Activated naive CD4-positive, alpha-beta T cell (primary cell): ENCODE data around the gene IGFBP3.
A peak's percentile ranks its signal among the peaks of the same experiment; 100 is the strongest.

ENCODE experiments used
- DNase-seq, 4 experiments: peaks; one replicate each; lab custom pipeline; 2025; lab: John Stamatoyannopoulos, UW

Gene IGFBP3

GRCh38 chr7:45922810-45923209 is 1.7 kb upstream of the IGFBP3 start:
- no peak for DNase-seq

DNA sequence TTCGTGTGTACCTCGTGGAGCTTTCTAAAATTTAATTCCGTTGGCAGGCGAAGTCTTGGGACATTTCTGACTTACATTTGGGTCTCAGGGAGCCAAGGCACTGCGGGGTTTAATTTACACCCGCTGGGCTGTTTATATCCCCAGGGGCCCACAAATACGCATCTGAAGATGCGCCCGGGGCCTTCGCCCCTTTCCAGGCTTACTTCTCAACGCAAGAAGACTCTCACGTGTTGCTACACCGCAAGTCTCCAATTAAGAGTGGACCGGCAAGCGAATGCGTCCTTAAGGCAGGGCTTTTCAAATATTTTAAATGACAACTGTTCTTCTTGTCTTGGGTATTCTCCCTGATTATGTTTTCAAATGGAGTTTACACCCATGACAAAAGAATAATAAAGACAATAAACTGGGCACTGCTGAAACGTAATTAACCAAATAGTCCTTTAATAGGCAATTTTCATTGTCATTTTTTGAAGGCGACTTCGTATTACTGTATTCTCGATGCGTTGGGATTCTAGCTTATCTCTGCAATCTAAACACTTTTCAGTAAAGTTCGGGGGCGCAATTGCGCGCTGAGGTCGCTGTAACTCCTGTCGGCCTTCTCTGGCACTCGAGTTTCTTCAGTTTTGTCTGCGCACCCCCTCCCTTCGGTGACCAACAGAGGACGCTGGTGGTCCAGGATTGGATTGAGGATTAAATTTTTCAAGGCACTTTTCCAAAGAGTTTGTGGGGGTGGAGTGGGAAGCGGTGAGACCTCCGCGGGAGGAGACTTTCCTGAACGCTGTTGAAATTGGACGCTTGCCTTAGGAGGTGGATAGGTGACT is 837 bp upstream of the IGFBP3 start:
- DNase-seq: no peak

GRCh38 chr7:45921381-45921698 is 268 bp upstream of the IGFBP3 start:
- DNase-seq: no peak

DNA sequence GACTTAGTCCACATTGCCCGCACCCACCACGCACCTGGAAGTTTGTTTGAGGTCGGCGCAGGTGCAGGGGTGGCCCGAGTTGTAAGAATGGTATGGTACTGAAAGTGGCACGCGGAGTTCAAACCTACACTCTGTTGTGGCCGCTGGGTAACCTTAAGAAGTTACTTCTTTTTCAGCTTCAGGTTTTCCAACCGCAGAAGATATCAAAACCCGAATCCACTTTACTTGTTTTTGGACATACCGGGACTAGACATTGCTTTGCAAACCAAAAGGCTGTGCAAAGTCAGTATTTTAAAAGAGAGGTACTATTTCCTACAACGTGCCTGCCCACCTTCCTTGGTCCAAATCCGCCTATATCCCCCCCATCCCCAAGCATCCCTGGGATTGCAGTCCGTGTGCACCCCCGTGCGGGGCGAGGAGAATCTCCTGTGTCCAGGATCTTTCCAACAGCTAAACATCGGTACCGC is 1.0 kb downstream of the IGFBP3 start:
- DNase-seq: no peak

- DNase-seq: no peak
Measured at GRCh38 chr7:45919231-45919784, 1.8 kb downstream of the IGFBP3 start.

- DNase-seq: no peak
Measured at GRCh38 chr7:45918556-45918955, 2.5 kb downstream of the IGFBP3 start.

DNA sequence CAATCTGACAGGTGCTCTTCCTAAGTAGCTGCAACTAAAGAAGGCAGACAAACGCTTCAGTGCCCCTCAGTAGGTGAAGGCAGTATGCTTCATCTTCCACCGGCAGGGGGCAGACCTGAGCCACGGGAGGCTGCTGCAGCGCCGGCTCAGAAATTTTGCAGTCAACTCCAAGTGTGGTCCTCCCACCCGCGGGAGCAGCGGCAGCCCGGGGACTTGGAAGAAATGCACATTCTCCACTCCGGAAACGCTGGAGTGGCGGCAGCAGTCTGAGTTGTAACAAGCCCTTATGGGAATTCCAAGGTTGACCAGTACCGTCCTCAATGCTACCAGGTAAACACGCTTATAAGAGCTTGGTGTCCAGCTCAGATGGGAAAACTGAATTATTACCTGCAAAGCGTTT is 3.4 kb downstream of the IGFBP3 start:
- peak; percentile 39 to 74 (median 60) for DNase-seq

DNA sequence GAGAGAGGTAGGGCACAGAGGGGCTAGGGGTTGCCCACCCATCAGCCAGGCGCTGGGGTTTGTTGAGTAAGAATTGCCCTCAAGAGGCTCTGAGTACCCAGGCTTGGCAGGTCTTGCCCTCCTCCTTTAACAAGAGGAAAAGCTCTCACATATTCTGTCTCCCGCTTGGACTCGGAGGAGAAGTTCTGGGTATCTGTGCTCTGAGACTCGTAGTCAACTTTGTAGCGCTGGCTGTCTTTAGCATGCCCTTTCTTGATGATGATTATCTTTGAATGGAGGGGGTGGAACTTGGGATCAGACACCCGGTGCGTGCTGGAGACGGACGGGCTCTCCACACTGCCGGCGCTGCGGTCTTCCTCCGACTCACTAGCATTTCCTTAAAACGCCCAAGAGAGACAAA is 4.0 kb downstream of the IGFBP3 start:
- DNase-seq: no peak

GRCh38 chr7:45915606-45916005 is 5.5 kb downstream of the IGFBP3 start:
- no peak for DNase-seq

DNA sequence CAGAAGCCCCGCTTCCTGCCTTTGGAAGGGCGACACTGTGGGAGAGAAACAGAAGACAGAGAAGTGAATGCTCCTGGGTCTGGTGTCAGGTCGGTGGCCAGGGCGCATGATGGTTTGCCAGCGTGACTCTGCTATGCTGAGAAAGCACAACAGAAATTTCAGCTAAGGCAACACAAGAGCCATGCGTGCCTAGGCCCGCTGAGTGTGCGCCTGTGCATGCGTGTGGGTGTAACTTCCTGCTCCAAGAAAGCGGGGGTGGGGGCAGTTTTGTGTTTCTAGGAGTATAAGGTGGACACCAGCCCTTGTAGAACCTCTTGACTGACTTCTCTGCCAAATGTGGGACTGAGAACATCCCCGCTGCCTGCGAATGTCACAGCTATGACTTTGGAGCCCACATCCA is 6.2 kb downstream of the IGFBP3 start:
- DNase-seq: no peak

- no peak for DNase-seq
Measured at GRCh38 chr7:45912972-45913371, 8.1 kb downstream of the IGFBP3 start.

DNA sequence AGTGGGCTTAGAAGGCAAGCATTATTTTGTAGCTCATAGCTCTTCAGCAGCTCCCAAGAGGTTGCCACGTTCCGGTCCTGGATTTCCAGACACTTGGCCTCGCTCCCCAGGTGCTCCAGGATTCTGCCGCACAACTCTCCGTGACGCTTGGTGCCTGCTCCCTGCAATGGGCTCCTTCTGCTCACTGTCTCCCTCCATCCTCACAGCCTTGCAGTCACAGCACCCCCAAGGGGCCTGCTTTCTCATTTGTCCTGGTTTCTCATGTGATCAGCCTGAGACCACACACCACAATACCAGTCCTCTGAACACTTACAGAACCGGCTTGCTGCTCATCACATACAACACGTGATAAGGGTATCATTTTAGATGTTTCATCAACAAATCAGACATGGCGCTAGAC is 9.8 kb downstream of the IGFBP3 start:
- DNase-seq: no peak

GRCh38 chr7:45910855-45911254 is 10.2 kb downstream of the IGFBP3 start:
- no peak for DNase-seq

GRCh38 chr7:45909561-45909960 is 11.5 kb downstream of the IGFBP3 start:
- no peak for DNase-seq

DNA sequence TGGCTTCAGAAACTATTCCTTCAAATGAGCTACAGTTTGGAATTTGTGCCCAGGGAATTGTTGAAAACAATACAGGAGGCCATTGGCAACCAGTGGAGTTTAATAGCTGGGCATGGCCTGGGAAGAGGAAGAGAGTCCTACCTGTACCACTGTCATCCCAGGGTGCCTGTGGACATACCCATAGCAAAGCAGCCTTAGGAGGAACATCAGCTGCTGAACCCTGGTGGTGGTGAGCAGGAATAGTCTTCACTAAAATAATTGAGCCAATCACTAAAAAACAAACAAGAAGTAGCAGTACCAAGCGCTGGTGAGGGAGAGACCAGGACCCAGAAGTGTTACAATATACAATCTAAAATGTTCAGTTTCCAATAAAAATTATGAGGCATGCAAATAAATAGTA is 18.3 kb downstream of the IGFBP3 start:
- no peak for DNase-seq

- DNase-seq: no peak
Measured at GRCh38 chr7:45901566-45901965, 19.5 kb downstream of the IGFBP3 start.

DNA sequence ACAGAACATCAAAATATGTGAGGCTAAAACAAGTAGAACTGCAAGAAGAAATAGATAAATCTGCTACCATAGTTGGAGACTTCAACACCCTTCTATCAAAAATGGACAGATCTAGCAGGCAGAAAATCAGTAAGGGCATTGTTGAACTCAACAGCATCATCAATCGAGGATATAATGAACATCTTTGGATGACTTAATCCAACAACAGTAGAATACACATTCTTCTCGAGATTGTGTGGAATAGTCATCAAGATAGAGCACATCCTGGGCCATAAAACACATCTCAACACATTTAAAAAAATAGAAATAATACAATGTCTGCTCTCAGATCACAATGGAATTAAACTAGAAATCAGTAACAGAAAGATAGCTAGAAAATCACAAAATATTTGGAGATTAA is 22.9 kb downstream of the IGFBP3 start:
- DNase-seq: no peak

- DNase-seq: no peak
Measured at GRCh38 chr7:45897042-45897690, 23.9 kb downstream of the IGFBP3 start.

GRCh38 chr7:45894665-45895062 is 26.4 kb downstream of the IGFBP3 start:
- no peak for DNase-seq

DNA sequence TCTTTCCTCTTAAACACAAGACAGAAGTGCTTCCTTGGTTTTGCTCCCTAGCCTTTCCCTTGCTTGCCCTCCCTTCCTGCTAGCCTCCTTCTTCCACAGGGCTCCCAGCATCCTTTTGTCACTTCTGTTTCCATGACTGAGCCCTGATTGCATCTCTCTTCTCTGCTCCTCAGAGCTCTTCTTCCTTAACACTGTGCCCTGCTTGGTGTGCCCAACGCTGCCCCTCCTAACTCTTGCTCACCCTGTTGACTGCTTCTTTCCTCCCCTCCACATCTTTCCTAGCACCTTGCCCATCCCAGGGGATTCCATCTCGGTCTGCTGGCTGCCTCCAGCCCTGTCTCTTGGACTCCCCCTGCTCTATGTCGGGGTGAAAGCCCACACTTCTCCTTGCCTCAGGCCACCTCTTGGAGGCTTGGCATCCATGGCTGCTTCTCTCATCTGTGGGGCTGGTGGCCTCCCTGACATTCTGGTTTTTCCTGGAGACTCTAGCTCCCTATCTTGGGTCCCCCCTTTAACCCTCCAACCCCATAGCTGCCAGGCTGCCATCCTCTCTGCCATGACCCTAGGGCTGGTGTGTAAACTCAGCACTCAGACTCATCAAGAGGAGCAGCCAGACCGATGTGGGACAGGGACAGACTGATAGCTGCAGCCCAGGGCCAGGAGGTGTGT is 26.9 kb downstream of the IGFBP3 start:
- no peak for DNase-seq

GRCh38 chr7:45893374-45893995 is 27.6 kb downstream of the IGFBP3 start:
- no peak for DNase-seq

- DNase-seq: no peak
Measured at GRCh38 chr7:45892407-45893035, 28.6 kb downstream of the IGFBP3 start.
